Bronchial epithelial cell (primary cell): ENCODE measurements around the gene TATDN3. TPM values are rescaled to one million over a fixed set of nuclear protein-coding genes. Genes with fewer than 3 reads are reported as not detected.
A peak's percentile ranks its signal among the peaks of the same experiment; 100 is the strongest.

Experiments
- DNase-seq: peaks from one replicate; pipeline ENCODE4 v3.0.0-alpha.2; 2010; ENCODE audit warnings: low read depth
- FAIRE-seq: peaks from 2 replicates; lab custom pipeline; 2011; peaks lifted over from hg19 to GRCh38; lab: Jason Lieb, UNC
- H3K27me3 ChIP-seq: 2 replicates; pipeline ENCODE4 v1.5.1; 2011; ENCODE audit warnings: low read length; ENCODE audit not compliant: control insufficient read depth, insufficient read depth
- H3K36me3 ChIP-seq: 2 replicates; pipeline ENCODE4 v1.5.1; 2011; ENCODE audit warnings: low read length; ENCODE audit not compliant: control insufficient read depth, insufficient read depth
- H3K4me3 ChIP-seq: 2 replicates; pipeline ENCODE4 v1.5.1; 2011; ENCODE audit warnings: mild to moderate bottlenecking, low read depth, low read length, control low read depth
- CTCF ChIP-seq: IDR thresholded peaks from 2 replicates; pipeline ENCODE4 v1.5.1; 2011; ENCODE audit warnings: mild to moderate bottlenecking, moderate library complexity, low read length, control low read depth, inconsistent platforms; ENCODE audit not compliant: insufficient read depth, severe bottlenecking
- total RNA-seq: library from RNA; depleted of rRNA; stranded (reverse); fragments of >200 nt; gene quantifications from 2 replicates; pipeline ENCODE4 v1.2.1, GENCODE V29; 2014

The TATDN3 gene
- 12.1 and 21.8 TPM in 2 replicates for total RNA-seq

- TF ChIP-seq CTCF: peak; percentile 3
- DNase-seq: peak; percentile 76
- H3K36me3 ChIP-seq: no peaks in the 10 kb centered on the region
- peak within 1 kb of the TSS; percentile 84 for H3K4me3 ChIP-seq
- no peak for FAIRE-seq
- no peaks in the 10 kb centered on the region for H3K27me3 ChIP-seq
These were observed at the start of gene TATDN3, which contains the start of gene NSL1 for GRCh38 chr1:212791676-212792395. TSS of gene TATDN3 (plus strand) at chr1:212791894. CDS start at chr1:212791922, 28 bp downstream. TSS of gene NSL1 (minus strand) at chr1:212791777. CDS start at chr1:212791763, 14 bp downstream.

- H3K4me3 ChIP-seq: no peak overlapping the region
- TF ChIP-seq CTCF: no peak
- no peaks in the 10 kb centered on the region for H3K36me3 ChIP-seq
- FAIRE-seq (no peak), DNase-seq (no peak)
- H3K27me3 ChIP-seq: no peaks in the 10 kb centered on the region
These were observed 47.7 kb upstream of the TATDN3 start for GRCh38 chr1:212743901-212744475.

- no peaks in the 10 kb centered on the region for H3K27me3 ChIP-seq
- no peak for FAIRE-seq
- no peak overlapping the region for H3K4me3 ChIP-seq
- H3K36me3 ChIP-seq: no peaks in the 10 kb centered on the region
- no peak for DNase-seq
- TF ChIP-seq CTCF: no peak
These were observed 46.4 kb upstream of the TATDN3 start for GRCh38 chr1:212745303-212745702.

GRCh38 chr1:212746546-212746945 lies 45.1 kb upstream of the TATDN3 start:
- DNase-seq: no peak
- no peak overlapping the region for H3K4me3 ChIP-seq
- TF ChIP-seq CTCF: no peak
- no peaks in the 10 kb centered on the region for H3K27me3 ChIP-seq
- H3K36me3 ChIP-seq: no peaks in the 10 kb centered on the region
- no peak for FAIRE-seq

- H3K27me3 ChIP-seq: no peaks in the 10 kb centered on the region
- no peak for FAIRE-seq
These were observed 41.7 kb upstream of the TATDN3 start for GRCh38 chr1:212749821-212750535.

More at GRCh38 chr1:212749821-212750535, 41.7 kb upstream of the TATDN3 start:
- no peaks in the 10 kb centered on the region for H3K36me3 ChIP-seq
- H3K4me3 ChIP-seq: no peak overlapping the region
- peak; percentile 71 for TF ChIP-seq CTCF
- peak; percentile 69 for DNase-seq
